Osteoblast (primary cell): ENCODE measurements around the gene FES. TPM values are rescaled to one million over a fixed set of nuclear protein-coding genes. Genes with fewer than 3 reads are reported as not detected.

Experiments used
- DNase-seq: peaks from one replicate; pipeline ENCODE4 v3.0.0; 2011; ENCODE audit warnings: low spot score, mixed read lengths; ENCODE audit not compliant: insufficient read length; ENCODE audit errors: missing footprints
- H2AFZ ChIP-seq: 2 replicates; pipeline ENCODE4 v1.6.0; 2011; ENCODE audit warnings: mild to moderate bottlenecking, low read length
- H3K27ac ChIP-seq: 2 replicates; pipeline ENCODE4 v1.5.1; 2011; ENCODE audit warnings: mild to moderate bottlenecking, low read depth, low read length, moderate library complexity
- H3K27me3 ChIP-seq: 2 replicates; pipeline ENCODE4 v1.6.0; 2012; ENCODE audit warnings: mild to moderate bottlenecking, control low read depth, inconsistent platforms, low read length, moderate library complexity; ENCODE audit not compliant: insufficient read depth
- H3K36me3 ChIP-seq: 2 replicates; pipeline ENCODE4 v1.5.1; 2011; ENCODE audit warnings: mild to moderate bottlenecking, low read length, control low read depth, moderate library complexity; ENCODE audit not compliant: insufficient read depth
- H3K4me1 ChIP-seq: 2 replicates; pipeline ENCODE4 v1.5.1; 2011; ENCODE audit warnings: mild to moderate bottlenecking, low read length, control low read depth, moderate library complexity; ENCODE audit not compliant: insufficient read depth
- H3K4me2 ChIP-seq: 2 replicates; pipeline ENCODE4 v1.6.0; 2011; ENCODE audit warnings: mild to moderate bottlenecking, low read length; ENCODE audit not compliant: insufficient read depth
- H3K4me3 ChIP-seq: fragments of 200-600 bp; sonication (generic); 3 replicates; pipeline ENCODE4 v1.5.1; 2012; ENCODE audit warnings: mild to moderate bottlenecking, low read length, inconsistent platforms; ENCODE audit not compliant: insufficient read depth
- H3K79me2 ChIP-seq: 2 replicates; pipeline ENCODE4 v1.6.0; 2012; ENCODE audit warnings: mild to moderate bottlenecking, low read length, control low read depth, inconsistent platforms; ENCODE audit not compliant: insufficient read depth
- H3K9me3 ChIP-seq: 2 replicates; pipeline ENCODE4 v1.5.1; 2011; ENCODE audit warnings: low read depth, low read length, control low read depth
- H4K20me1 ChIP-seq: 2 replicates; pipeline ENCODE4 v1.6.0; 2012; ENCODE audit warnings: mild to moderate bottlenecking, low read length, control low read depth; ENCODE audit not compliant: insufficient read depth
- total RNA-seq: library from RNA; depleted of rRNA; stranded (reverse); fragments of >200 nt; gene quantifications from 2 replicates; pipeline ENCODE4 v1.2.3, GENCODE V29; 2012
- TF ChIP-seq, protein P1 (sequence below): IDR thresholded peaks from 2 replicates; pipeline ENCODE4 v1.5.1; 2011; ENCODE audit warnings: mild to moderate bottlenecking, low read depth, low read length, moderate library complexity; ENCODE audit errors: extremely low read depth

The FES gene
- total RNA-seq, 1 donor, result 20.3 TPM

DNA sequence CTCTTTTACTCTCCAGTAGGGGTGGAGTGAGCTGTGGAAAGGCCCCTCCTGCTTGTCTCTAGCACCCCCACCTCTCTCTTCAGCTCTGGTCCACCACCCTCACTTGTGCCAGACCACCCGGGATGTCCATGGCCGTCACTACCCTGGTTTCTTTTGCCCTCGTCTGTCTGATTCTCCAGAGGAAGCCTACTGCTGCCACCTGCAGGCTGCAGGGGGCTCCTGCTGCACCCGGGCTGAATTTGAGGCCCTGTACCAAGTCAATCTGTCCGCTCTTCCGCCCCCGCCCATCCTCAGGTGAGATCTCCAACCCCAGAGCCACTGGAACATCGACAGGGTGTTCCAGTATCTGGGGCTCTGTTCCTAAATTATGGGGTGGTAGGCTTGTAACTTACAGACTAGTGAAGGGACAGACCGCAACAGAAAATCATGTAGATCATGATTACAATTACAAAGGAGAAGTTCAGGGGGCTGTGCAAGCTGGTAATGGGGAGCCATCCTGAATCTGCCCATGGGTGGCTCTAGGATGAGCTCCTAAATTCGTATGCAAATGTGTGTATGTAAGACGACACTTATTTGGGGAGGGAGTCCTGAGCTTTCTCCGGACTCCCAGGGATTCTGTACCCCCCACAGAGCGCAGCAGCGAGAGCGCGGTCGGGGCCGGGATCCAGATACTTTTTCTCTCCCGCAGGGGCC lies 50.1 kb downstream of the FES start:
- peaks cover 25% of the 10 kb centered on the region for H3K36me3 ChIP-seq
- no peaks in the 10 kb centered on the region for H3K9me3 ChIP-seq
- H3K4me3 ChIP-seq, result peak overlapping the region; percentile 86
- H3K4me2 ChIP-seq, result peak overlapping the region; percentile 77
- peaks cover 26% of the 10 kb centered on the region for H3K79me2 ChIP-seq
- TF ChIP-seq, protein P1, sequence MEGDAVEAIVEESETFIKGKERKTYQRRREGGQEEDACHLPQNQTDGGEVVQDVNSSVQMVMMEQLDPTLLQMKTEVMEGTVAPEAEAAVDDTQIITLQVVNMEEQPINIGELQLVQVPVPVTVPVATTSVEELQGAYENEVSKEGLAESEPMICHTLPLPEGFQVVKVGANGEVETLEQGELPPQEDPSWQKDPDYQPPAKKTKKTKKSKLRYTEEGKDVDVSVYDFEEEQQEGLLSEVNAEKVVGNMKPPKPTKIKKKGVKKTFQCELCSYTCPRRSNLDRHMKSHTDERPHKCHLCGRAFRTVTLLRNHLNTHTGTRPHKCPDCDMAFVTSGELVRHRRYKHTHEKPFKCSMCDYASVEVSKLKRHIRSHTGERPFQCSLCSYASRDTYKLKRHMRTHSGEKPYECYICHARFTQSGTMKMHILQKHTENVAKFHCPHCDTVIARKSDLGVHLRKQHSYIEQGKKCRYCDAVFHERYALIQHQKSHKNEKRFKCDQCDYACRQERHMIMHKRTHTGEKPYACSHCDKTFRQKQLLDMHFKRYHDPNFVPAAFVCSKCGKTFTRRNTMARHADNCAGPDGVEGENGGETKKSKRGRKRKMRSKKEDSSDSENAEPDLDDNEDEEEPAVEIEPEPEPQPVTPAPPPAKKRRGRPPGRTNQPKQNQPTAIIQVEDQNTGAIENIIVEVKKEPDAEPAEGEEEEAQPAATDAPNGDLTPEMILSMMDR, result peak; percentile 93
- peak; percentile 97 for DNase-seq
- H4K20me1 ChIP-seq, result peaks cover 4% of the 10 kb centered on the region
- H3K27ac ChIP-seq, result peak overlapping the region; percentile 64
- H3K4me1 ChIP-seq, result peaks cover 36% of the 10 kb centered on the region
- H3K27me3 ChIP-seq, result no peaks in the 10 kb centered on the region
- H2AFZ ChIP-seq, result peak overlapping the region; percentile 82

DNA sequence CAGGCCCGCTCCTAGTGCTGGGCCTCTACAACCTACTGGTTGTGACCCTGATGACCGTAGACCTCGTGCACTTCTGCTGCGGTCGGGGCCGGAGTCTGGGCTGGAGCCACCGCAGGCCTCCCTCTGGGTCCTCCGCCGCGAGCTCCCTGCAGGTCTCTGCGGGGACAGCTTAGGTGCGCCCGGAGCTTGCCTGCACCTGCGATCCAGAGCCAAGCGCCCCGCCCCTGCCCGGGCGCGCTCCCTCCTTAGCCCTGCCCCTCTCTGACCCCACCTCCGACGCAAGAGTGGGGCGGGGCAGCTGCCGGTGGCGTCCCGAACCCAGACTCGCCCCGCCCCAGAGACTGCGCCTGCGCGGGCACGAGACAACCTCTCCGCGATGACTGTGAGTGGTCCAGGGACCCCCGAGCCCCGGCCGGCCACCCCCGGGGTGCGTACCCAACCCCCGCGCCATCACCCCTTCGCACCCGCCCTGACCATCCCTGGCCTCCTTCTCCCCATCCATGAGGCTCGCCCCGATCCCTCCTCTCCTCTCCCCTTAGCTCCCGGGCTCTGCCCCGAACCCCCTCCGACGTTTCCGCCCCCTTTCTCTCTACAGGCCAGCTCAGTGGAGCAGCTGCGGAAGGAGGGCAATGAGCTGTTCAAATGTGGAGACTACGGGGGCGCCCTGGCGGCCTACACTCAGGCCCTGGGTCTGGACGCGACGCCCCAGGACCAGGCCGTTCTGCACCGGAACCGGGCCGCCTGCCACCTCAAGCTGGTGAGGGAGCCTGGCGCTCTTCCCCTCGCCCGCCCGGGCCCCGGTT lies 50.8 kb downstream of the FES start, which contains the start of gene UNC45A:
Gene UNC45A (plus strand): TSS at position 337 of the 803 bp plus-strand sequence. CDS start 40 bp downstream, at position 377.
- peak; percentile 98 for DNase-seq
- H3K79me2 ChIP-seq, result peaks cover 26% of the 10 kb centered on the region

DNA sequence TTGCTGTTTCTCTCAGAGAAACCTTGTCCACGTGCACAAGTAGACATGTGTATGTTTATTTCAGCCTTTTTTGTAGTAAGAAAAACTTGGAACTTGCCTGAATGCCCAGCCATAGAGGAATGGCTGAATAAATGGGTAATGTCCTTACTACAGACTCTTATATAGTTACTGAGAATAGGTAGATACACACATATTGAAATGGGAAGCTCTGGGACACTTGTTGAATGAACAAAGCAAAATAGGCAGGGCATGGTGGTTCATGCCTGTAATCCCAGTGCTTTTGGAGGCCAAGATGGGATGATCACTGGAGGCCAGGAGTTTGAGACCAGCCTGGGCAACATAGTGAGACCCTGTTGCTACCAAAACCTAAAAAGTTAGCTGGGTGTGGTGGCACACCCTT lies 52.5 kb downstream of the FES start:
- Histone ChIP-seq H3K27ac (no peak overlapping the region), H3K9me3 (no peaks in the 10 kb centered on the region), H3K4me1 (peaks cover 28% of the 10 kb centered on the region), H3K27me3 (no peaks in the 10 kb centered on the region), H4K20me1 (peaks cover 6% of the 10 kb centered on the region), H2AFZ (no peak overlapping the region), H3K4me3 (no peak overlapping the region), H3K79me2 (peaks cover 25% of the 10 kb centered on the region), H3K4me2 (peak overlapping the region; percentile 77), H3K36me3 (peaks cover 46% of the 10 kb centered on the region)
- DNase-seq, result peak; percentile 56
- TF ChIP-seq, protein P1, result no peak

More for the DNA sequence above, 50.8 kb downstream of the FES start, which contains the start of gene UNC45A:
- H3K9me3 ChIP-seq, result no peaks in the 10 kb centered on the region
- H3K4me1 ChIP-seq, result peaks cover 36% of the 10 kb centered on the region
- peaks cover 5% of the 10 kb centered on the region for H4K20me1 ChIP-seq
- H3K27ac ChIP-seq, result peak within 1 kb of the TSS; percentile 64
- TF ChIP-seq, protein P1, result no peak
- peak within 1 kb of the TSS; percentile 86 for H3K4me3 ChIP-seq
- peaks cover 33% of the 10 kb centered on the region for H3K36me3 ChIP-seq
- no peaks in the 10 kb centered on the region for H3K27me3 ChIP-seq
- peak within 1 kb of the TSS; percentile 77 for H3K4me2 ChIP-seq
- peak within 1 kb of the TSS; percentile 82 for H2AFZ ChIP-seq

DNA sequence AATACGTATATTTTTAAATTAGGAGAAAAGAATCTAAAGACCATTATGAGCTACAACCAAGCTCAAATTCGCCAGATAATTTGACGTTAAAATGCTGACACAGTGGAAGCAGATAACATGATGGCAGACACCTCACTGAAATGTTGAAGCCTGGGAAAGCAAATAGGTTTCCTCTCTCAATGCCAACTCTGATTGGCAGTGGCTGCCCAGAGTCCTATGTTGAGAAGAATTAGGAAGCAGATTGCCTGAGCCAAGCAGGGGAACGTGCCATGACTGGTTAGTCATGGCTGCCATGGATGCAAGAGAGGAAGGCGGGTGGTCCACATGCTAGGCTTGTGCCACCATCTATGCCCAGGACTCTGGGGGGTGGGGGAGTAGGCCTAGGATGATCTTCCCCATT lies 54.0 kb downstream of the FES start:
- Histone ChIP-seq H3K79me2 (peaks cover 22% of the 10 kb centered on the region), H3K4me3 (no peak overlapping the region), H4K20me1 (peaks cover 6% of the 10 kb centered on the region), H3K27me3 (no peaks in the 10 kb centered on the region), H2AFZ (no peak overlapping the region), H3K36me3 (peaks cover 60% of the 10 kb centered on the region), H3K4me1 (peaks cover 22% of the 10 kb centered on the region), H3K9me3 (no peaks in the 10 kb centered on the region), H3K27ac (no peak overlapping the region), H3K4me2 (no peak overlapping the region)
- peak; percentile 19 for DNase-seq
- TF ChIP-seq, protein P1, result no peak
